GM23338 (cell line): Measurements from ENCODE around the gene PGF. TPM values are rescaled to one million over a fixed set of nuclear protein-coding genes. Genes with fewer than 3 reads are reported as not detected.

Experiments
- ATAC-seq: fragments of 200-7000 bp; cut with Tn5 transposase; 3 replicates; pipeline ENCODE4 v1.9.1; 2020
- DNase-seq: peaks from one replicate; pipeline ENCODE4 v3.0.0-alpha.2; 2015; ENCODE audit warnings: low spot score
- H2AFZ ChIP-seq: fragments of 200-600 bp; sonication (generic); 2 replicates; pipeline ENCODE4 v1.8.0; 2016; ENCODE audit warnings: antibody characterized with exemption, mild to moderate bottlenecking, moderate library complexity
- H3F3A ChIP-seq: fragments of 200-600 bp; sonication (generic); replicated peaks from 2 replicates; pipeline ENCODE4 v1.8.0; 2017; ENCODE audit warnings: antibody characterized with exemption, mixed run types, low read depth
- H3K27ac ChIP-seq: fragments of 200-600 bp; sonication (generic); 2 replicates; pipeline ENCODE4 v1.6.1; 2016; ENCODE audit warnings: low read depth
- H3K27me3 ChIP-seq: fragments of 200-600 bp; sonication (generic); 2 replicates; pipeline ENCODE4 v1.8.0; 2016; ENCODE audit warnings: mild to moderate bottlenecking, mixed run types, moderate library complexity; ENCODE audit not compliant: insufficient read depth
- H3K36me3 ChIP-seq: fragments of 200-600 bp; sonication (generic); 2 replicates; pipeline ENCODE4 v1.8.0; 2016; ENCODE audit warnings: mild to moderate bottlenecking; ENCODE audit not compliant: insufficient read depth
- H3K4me1 ChIP-seq: fragments of 200-600 bp; sonication (generic); 2 replicates; pipeline ENCODE4 v1.8.0; 2016; ENCODE audit warnings: mild to moderate bottlenecking, moderate library complexity; ENCODE audit not compliant: insufficient read depth
- H3K4me2 ChIP-seq: fragments of 200-600 bp; sonication (generic); 2 replicates; pipeline ENCODE4 v1.7.1; 2017; ENCODE audit warnings: mixed run types
- H3K4me3 ChIP-seq: fragments of 200-600 bp; sonication (generic); 2 replicates; pipeline ENCODE4 v1.6.1; 2016; ENCODE audit warnings: mixed run types
- H3K79me2 ChIP-seq: fragments of 200-600 bp; sonication (generic); replicated peaks from 2 replicates; pipeline ENCODE4 v1.8.0; 2017; ENCODE audit warnings: mild to moderate bottlenecking; ENCODE audit not compliant: insufficient read depth
- H3K9me2 ChIP-seq: fragments of 200-600 bp; sonication (generic); 2 replicates; pipeline ENCODE4 v1.8.0; 2017; ENCODE audit not compliant: insufficient read depth
- H4K20me1 ChIP-seq: fragments of 200-600 bp; sonication (generic); replicated peaks from 2 replicates; pipeline ENCODE4 v1.8.0; 2017; ENCODE audit warnings: mild to moderate bottlenecking; ENCODE audit not compliant: insufficient read depth
- H3K27ac Mint-ChIP-seq: 2 replicates; pipeline ENCODE4 v1.8.0; 2020; ENCODE audit warnings: inconsistent platforms, mild to moderate bottlenecking, moderate library complexity, mixed read lengths
- H3K27me3 Mint-ChIP-seq: 3 replicates; pipeline ENCODE4 v1.8.0; 2022; ENCODE audit warnings: low read depth, mild to moderate bottlenecking, moderate library complexity, mixed read lengths, inconsistent platforms; ENCODE audit not compliant: insufficient read depth, poor library complexity
- H3K36me3 Mint-ChIP-seq: 3 replicates; pipeline ENCODE4 v1.8.0; 2021; ENCODE audit warnings: low read depth, mild to moderate bottlenecking, inconsistent platforms, moderate library complexity, mixed read lengths
- H3K4me1 Mint-ChIP-seq: 3 replicates; pipeline ENCODE4 v1.8.0; 2020; ENCODE audit warnings: mild to moderate bottlenecking, inconsistent platforms, mixed read lengths
- H3K4me3 Mint-ChIP-seq: 3 replicates; pipeline ENCODE4 v1.8.0; 2021; ENCODE audit warnings: moderate library complexity, mild to moderate bottlenecking, inconsistent platforms, mixed read lengths
- H3K9me3 Mint-ChIP-seq: 3 replicates; pipeline ENCODE4 v1.8.0; 2020; ENCODE audit warnings: moderate library complexity, mild to moderate bottlenecking, inconsistent platforms, mixed read lengths
- EZH2 ChIP-seq: fragments of 200-600 bp; sonication (generic); IDR thresholded peaks from one replicate; pipeline ENCODE4 v1.8.0; 2017; ENCODE audit warnings: antibody characterized with exemption, mild to moderate bottlenecking, low read depth; ENCODE audit not compliant: unreplicated experiment
- JUNB ChIP-seq: IDR thresholded peaks from one replicate; pipeline ENCODE4 v1.6.1; 2016; ENCODE audit warnings: antibody characterized with exemption; ENCODE audit not compliant: unreplicated experiment
- polyA plus RNA-seq: library from polyadenylated mRNA; unstranded; fragments of >200 nt; fragmentation: Nextera tagmentation; extraction: Ambion mirVana; gene quantifications from 2 replicates; pipeline ENCODE4 v1.2.1, GENCODE V29; 2016
- total RNA-seq: library from RNA; depleted of rRNA; stranded (reverse); fragments of >200 nt; shearing (Covaris generic); gene quantifications from 2 replicates; pipeline ENCODE4 v1.2.3, GENCODE V29; 2014
- TF ChIP-seq, protein P1 (sequence below): fragments of 250-450 bp; sonication (Bioruptor Pico); IDR thresholded peaks from 2 replicates; pipeline ENCODE4 v1.5.0; 2020; ENCODE audit warnings: mild to moderate bottlenecking, moderate library complexity
- TF ChIP-seq, protein P2 (sequence below), 2 experiments: fragments of 200-600 bp in 1 of 2; sonication (generic) in 1 of 2; conservative IDR thresholded peaks; 2 replicates each; pipeline versions ENCODE4 v1.5.1 to v1.6.1; 2016 to 2017; ENCODE audit warnings: antibody characterized with exemption in 2 of 2, low read depth in 2 of 2, mild to moderate bottlenecking in 2 of 2, moderate library complexity in 1 of 2
- TF ChIP-seq, protein P3 (sequence below): IDR thresholded peaks from one replicate; pipeline ENCODE4 v1.6.1; 2018; ENCODE audit warnings: antibody characterized with exemption; ENCODE audit not compliant: unreplicated experiment

Gene PGF
- total and polyA plus RNA-seq, 2 experiments from 2014 or later: 2.9 to 6.3 TPM

DNA sequence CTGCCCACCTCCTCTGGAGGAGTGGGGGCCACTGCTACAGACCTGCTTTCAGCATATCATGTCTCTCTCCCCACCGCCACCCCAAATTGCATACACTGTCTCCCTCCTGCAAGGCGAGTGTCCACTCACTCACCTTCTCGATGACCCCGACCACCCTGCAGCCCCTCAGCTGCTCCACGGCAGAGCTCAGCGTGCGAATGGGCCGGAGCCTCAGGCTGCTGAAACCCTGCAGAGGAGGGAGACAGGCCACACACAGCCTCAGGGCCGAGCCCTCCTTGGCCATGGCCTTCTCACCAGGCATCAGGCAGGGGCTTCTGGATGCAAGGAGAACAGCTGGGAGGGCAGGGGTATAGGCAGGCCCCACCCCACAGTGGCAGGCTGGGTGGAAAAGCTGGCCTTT is 37.0 kb downstream of the PGF start:
- Histone ChIP-seq H3K36me3 (no peaks in the 10 kb centered on the region), H3K4me3 (no peak overlapping the region), H3K9me2 (no peaks in the 10 kb centered on the region), H4K20me1 (0 out of 2 replicates have a peak, but pooled peaks cover 4% of the 10 kb centered on the region), H3K4me2 (no peak overlapping the region), H3K4me1 (peaks cover 3% of the 10 kb centered on the region; the same call in 1 of the 2 replicates), H3K79me2 (no peaks in the 10 kb centered on the region), H2AFZ (no peak overlapping the region), H3K27ac (no peak overlapping the region), H3K27me3 (no peaks in the 10 kb centered on the region), H3F3A (no peaks in the 10 kb centered on the region)
- Mint-ChIP-seq H3K9me3 (no peaks in the 10 kb centered on the region), H3K27me3 (no peaks in the 10 kb centered on the region), H3K36me3 (peaks cover 5% of the 10 kb centered on the region; the same call in 1 of the 3 replicates), H3K27ac (no peak overlapping the region), H3K4me3 (no peak overlapping the region), H3K4me1 (peaks cover 7% of the 10 kb centered on the region; the same call in 2 of the 3 replicates)
- no peak for ATAC-seq
- TF ChIP-seq JUNB (no peak), EZH2 (no peak)
- TF ChIP-seq, protein P1, sequence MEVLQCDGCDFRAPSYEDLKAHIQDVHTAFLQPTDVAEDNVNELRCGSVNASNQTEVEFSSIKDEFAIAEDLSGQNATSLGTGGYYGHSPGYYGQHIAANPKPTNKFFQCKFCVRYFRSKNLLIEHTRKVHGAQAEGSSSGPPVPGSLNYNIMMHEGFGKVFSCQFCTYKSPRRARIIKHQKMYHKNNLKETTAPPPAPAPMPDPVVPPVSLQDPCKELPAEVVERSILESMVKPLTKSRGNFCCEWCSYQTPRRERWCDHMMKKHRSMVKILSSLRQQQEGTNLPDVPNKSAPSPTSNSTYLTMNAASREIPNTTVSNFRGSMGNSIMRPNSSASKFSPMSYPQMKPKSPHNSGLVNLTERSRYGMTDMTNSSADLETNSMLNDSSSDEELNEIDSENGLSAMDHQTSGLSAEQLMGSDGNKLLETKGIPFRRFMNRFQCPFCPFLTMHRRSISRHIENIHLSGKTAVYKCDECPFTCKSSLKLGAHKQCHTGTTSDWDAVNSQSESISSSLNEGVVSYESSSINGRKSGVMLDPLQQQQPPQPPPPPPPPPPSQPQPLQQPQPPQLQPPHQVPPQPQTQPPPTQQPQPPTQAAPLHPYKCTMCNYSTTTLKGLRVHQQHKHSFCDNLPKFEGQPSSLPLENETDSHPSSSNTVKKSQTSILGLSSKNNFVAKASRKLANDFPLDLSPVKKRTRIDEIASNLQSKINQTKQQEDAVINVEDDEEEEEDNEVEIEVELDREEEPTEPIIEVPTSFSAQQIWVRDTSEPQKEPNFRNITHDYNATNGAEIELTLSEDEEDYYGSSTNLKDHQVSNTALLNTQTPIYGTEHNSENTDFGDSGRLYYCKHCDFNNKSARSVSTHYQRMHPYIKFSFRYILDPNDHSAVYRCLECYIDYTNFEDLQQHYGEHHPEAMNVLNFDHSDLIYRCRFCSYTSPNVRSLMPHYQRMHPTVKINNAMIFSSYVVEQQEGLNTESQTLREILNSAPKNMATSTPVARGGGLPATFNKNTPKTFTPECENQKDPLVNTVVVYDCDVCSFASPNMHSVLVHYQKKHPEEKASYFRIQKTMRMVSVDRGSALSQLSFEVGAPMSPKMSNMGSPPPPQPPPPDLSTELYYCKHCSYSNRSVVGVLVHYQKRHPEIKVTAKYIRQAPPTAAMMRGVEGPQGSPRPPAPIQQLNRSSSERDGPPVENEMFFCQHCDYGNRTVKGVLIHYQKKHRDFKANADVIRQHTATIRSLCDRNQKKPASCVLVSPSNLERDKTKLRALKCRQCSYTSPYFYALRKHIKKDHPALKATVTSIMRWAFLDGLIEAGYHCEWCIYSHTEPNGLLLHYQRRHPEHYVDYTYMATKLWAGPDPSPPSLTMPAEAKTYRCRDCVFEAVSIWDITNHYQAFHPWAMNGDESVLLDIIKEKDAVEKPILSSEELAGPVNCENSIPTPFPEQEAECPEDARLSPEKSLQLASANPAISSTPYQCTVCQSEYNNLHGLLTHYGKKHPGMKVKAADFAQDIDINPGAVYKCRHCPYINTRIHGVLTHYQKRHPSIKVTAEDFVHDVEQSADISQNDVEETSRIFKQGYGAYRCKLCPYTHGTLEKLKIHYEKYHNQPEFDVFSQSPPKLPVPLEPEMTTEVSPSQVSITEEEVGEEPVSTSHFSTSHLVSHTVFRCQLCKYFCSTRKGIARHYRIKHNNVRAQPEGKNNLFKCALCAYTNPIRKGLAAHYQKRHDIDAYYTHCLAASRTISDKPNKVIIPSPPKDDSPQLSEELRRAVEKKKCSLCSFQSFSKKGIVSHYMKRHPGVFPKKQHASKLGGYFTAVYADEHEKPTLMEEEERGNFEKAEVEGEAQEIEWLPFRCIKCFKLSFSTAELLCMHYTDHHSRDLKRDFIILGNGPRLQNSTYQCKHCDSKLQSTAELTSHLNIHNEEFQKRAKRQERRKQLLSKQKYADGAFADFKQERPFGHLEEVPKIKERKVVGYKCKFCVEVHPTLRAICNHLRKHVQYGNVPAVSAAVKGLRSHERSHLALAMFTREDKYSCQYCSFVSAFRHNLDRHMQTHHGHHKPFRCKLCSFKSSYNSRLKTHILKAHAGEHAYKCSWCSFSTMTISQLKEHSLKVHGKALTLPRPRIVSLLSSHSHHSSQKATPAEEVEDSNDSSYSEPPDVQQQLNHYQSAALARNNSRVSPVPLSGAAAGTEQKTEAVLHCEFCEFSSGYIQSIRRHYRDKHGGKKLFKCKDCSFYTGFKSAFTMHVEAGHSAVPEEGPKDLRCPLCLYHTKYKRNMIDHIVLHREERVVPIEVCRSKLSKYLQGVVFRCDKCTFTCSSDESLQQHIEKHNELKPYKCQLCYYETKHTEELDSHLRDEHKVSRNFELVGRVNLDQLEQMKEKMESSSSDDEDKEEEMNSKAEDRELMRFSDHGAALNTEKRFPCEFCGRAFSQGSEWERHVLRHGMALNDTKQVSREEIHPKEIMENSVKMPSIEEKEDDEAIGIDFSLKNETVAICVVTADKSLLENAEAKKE (CRISPR knock-in tag): no peak
- no peak for DNase-seq

DNA sequence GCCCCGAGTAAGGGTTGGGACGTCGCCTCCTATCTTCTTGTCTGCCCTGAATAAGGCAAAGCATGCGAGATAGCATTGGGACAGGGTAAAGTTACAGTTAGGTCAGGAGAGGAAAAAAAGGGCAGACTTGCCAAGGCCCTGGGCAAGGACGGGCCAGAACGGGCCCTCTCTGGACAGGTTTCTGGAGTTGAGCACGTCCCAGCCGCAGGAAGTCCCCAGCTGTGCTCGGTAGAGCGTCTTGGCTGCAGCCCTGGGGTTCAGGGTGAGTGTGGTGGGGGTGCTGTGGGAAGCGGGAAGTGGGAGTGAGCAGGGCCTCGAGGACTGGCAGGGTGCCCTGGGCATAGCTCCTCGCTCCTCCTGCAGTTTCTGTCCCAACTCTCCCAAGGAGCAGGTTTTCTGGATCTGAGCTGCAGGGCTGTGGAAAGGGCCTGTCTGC is 37.7 kb downstream of the PGF start:
- Histone ChIP-seq H3K4me1 (peaks cover 3% of the 10 kb centered on the region; the same call in 1 of the 2 replicates), H4K20me1 (0 out of 2 replicates have a peak, but pooled peaks cover 4% of the 10 kb centered on the region), H3K27me3 (no peaks in the 10 kb centered on the region), H3K4me2 (no peak overlapping the region), H3K4me3 (no peak overlapping the region), H2AFZ (no peak overlapping the region), H3K9me2 (no peaks in the 10 kb centered on the region), H3K36me3 (no peaks in the 10 kb centered on the region), H3K27ac (no peak overlapping the region), H3F3A (no peaks in the 10 kb centered on the region), H3K79me2 (no peaks in the 10 kb centered on the region)
- no peaks in the 10 kb centered on the region for H3K27me3 Mint-ChIP-seq
- ATAC-seq (no peak), DNase-seq (no peak)
- H3K4me3 Mint-ChIP-seq: no peak overlapping the region; the same call in 2 of the 3 replicates
- peaks cover 5% of the 10 kb centered on the region; the same call in 1 of the 3 replicates for H3K36me3 Mint-ChIP-seq
- H3K27ac Mint-ChIP-seq: no peak overlapping the region
- no peaks in the 10 kb centered on the region for H3K9me3 Mint-ChIP-seq
- H3K4me1 Mint-ChIP-seq: peaks cover 7% of the 10 kb centered on the region; the same call in 2 of the 3 replicates
- TF ChIP-seq, protein P2, sequence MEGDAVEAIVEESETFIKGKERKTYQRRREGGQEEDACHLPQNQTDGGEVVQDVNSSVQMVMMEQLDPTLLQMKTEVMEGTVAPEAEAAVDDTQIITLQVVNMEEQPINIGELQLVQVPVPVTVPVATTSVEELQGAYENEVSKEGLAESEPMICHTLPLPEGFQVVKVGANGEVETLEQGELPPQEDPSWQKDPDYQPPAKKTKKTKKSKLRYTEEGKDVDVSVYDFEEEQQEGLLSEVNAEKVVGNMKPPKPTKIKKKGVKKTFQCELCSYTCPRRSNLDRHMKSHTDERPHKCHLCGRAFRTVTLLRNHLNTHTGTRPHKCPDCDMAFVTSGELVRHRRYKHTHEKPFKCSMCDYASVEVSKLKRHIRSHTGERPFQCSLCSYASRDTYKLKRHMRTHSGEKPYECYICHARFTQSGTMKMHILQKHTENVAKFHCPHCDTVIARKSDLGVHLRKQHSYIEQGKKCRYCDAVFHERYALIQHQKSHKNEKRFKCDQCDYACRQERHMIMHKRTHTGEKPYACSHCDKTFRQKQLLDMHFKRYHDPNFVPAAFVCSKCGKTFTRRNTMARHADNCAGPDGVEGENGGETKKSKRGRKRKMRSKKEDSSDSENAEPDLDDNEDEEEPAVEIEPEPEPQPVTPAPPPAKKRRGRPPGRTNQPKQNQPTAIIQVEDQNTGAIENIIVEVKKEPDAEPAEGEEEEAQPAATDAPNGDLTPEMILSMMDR (conservative IDR thresholded peaks at IDR 0.05; ENCODE audit: low read depth in 2 of 2): 0 out of 4 replicates have a peak, but pooled peaks of 1 of the 2 experiments have one; percentile 3
- TF ChIP-seq, protein P3, sequence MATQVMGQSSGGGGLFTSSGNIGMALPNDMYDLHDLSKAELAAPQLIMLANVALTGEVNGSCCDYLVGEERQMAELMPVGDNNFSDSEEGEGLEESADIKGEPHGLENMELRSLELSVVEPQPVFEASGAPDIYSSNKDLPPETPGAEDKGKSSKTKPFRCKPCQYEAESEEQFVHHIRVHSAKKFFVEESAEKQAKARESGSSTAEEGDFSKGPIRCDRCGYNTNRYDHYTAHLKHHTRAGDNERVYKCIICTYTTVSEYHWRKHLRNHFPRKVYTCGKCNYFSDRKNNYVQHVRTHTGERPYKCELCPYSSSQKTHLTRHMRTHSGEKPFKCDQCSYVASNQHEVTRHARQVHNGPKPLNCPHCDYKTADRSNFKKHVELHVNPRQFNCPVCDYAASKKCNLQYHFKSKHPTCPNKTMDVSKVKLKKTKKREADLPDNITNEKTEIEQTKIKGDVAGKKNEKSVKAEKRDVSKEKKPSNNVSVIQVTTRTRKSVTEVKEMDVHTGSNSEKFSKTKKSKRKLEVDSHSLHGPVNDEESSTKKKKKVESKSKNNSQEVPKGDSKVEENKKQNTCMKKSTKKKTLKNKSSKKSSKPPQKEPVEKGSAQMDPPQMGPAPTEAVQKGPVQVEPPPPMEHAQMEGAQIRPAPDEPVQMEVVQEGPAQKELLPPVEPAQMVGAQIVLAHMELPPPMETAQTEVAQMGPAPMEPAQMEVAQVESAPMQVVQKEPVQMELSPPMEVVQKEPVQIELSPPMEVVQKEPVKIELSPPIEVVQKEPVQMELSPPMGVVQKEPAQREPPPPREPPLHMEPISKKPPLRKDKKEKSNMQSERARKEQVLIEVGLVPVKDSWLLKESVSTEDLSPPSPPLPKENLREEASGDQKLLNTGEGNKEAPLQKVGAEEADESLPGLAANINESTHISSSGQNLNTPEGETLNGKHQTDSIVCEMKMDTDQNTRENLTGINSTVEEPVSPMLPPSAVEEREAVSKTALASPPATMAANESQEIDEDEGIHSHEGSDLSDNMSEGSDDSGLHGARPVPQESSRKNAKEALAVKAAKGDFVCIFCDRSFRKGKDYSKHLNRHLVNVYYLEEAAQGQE: no peak
